Measurements from ENCODE around the gene JOSD1. TPM values are rescaled to one million over a fixed set of nuclear protein-coding genes. Genes with fewer than 3 reads are reported as not detected.

JOSD1 gene
- total RNA-seq = 10 to 100 TPM; 66.4 to 71.7 TPM

GRCh38 chr22:38700789-38701628 is at the start of gene JOSD1:
JOSD1 (minus strand) TSS chr22:38700943; CDS start chr22:38699987, 956 bp downstream.

GRCh38 chr22:38705235-38706100 is 4.7 kb upstream of the JOSD1 start, which contains the start of gene GTPBP1:
GTPBP1 (plus strand) TSS chr22:38705944; CDS start chr22:38705956, 12 bp downstream.

DNA sequence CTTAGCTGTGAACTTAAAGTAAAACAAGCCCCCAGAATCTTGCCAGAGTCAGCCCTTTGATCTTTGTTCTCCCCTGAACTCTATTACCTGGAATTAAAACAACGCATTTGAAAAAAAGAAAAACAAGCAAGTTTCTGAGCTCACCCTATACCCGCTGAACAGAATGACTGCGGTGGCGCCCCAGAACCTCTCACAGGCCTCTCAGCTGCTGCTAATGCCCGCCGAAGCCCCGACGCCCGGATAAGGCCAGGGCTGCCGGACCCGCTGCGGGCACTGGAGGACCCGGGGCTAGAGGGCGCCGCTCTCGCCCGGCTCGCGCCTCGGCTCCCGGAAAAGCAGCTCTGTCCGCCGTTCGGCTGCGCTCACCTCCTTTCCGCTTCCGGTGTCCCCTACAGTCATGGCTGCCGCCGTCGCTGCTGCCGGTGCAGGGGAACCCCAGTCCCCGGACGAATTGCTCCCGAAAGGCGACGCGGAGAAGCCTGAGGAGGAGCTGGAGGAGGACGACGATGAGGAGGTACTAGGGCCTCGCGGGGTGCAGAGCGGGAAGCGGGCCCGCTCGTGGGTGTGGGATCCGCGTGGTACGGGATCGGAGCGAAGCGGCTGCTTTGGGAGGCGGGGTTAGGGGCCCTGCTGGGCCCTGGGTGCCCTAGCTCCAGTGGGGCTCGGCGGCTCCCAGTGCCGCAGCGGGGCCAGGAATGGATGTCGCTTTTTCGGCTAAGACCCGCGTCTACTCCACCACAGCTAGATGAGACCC is 19.0 kb downstream of the JOSD1 start, which contains the start of gene TOMM22:
Gene TOMM22 (plus strand): TSS at position 376 of the 754 bp plus-strand sequence. CDS start 22 bp downstream, at position 398.

DNA sequence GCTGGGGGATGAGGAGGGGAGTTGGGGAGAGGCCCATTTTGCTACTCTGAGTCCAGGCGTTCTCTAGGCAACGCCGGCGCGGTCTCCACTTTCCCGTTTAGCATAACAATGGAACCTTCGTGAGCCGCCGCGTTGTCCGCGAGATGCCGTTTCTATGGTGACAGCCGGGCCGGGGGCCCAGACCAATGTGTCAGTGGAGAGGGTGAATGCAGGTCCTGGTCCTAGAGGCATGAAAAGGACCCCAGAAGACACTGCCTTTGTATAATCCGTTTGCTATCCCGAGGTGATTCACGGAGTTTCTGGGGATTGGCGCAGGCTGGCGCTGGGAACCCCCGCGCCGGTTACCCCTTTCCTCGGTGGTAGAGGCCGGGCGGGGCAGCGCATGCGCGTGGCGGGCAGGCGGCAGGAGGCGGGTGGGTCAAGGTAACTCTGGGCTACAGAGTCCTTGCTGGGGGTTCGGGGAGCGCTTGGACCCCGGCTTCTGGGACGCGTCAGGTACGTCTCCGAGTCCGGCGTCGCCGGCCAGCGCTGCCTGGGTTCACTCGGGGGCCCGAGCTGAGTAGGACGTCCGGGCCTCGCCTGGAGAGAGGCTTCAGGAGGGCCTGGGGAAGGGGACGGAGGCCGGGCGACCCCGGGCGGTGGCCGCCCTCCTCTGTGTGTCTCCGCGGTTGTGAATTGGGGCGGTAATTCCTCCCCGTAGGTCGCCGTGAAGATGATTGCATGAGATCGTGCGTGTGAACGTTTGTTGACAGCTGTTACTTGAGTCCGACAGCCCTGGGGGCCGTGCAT is 44.3 kb downstream of the JOSD1 start, which contains the start of the genes CBY1 and FAM227A:
Gene CBY1 (plus strand): TSS at position 383 of the 789 bp plus-strand sequence. CDS start 11,417 bp downstream, outside the sequence.
Gene FAM227A (minus strand): TSS at position 137 of the 789 bp plus-strand sequence. CDS start 6,224 bp downstream, outside the sequence.

Other genes with a start within 250 kb of the JOSD1 start
- not detected for gene KCNJ4, start 245.7 kb downstream of the JOSD1 start, total RNA-seq
- gene KDELR3, start 232.8 kb downstream of the JOSD1 start, total RNA-seq = under 1 TPM; 0.38 to 0.72 TPM
- gene DDX17, start 194.6 kb downstream of the JOSD1 start, total RNA-seq = 100 to 1,000 TPM; 552 to 558 TPM
- 1 to 10 TPM; 8.1 to 9.6 TPM for gene DMC1, start 130.8 kb downstream of the JOSD1 start, total RNA-seq
- gene FAM227A, start 44.6 kb downstream of the JOSD1 start, total RNA-seq = under 1 TPM in 1 of 2 experiments, not detected in 1; 0.13 TPM
- gene CBY1, start 44.3 kb downstream of the JOSD1 start, total RNA-seq = 10 to 100 TPM; 12.6 to 14.1 TPM
- gene TOMM22, start 19.0 kb downstream of the JOSD1 start, total RNA-seq = 10 to 100 TPM; 76.7 to 77.6 TPM
- 10 to 100 TPM; 61.3 to 62.8 TPM for gene GTPBP1, start 5.0 kb upstream of the JOSD1 start, total RNA-seq
- 100 to 1,000 TPM; 582 to 593 TPM for gene SUN2, start 55.1 kb upstream of the JOSD1 start, total RNA-seq
- 1 to 10 TPM; 8.2 to 8.5 TPM for gene DNAL4, start 93.2 kb upstream of the JOSD1 start, total RNA-seq
- 1 to 10 TPM; 1.4 to 1.6 TPM for gene NPTXR, start 143.1 kb upstream of the JOSD1 start, total RNA-seq
- 10 to 100 TPM; 55.7 to 57.8 TPM for gene CBX6, start 171.3 kb upstream of the JOSD1 start, total RNA-seq

Data from activated naive CD4-positive, alpha-beta T cell treated with anti-CD3 and anti-CD28 coated beads, Interleukin-2, amount 10 ng/mL, durations not matched to agents 5 hours and 36 hours (primary cell).